Pons (tissue), 1 donor: Measurements from ENCODE around the gene TBL1X.
"Not testable (repeated sequence)": the region's sequence is repeated elsewhere in the genome, so short reads cannot be mapped to it uniquely, and the experiment has no call there.

Experiments
- DNase-seq: peaks from one replicate; pipeline ENCODE4 v3.0.0-alpha.2; 2016; ENCODE audit warnings: low spot score

TBL1X gene

GRCh38 chrX:9536156-9536555 lies 71.3 kb downstream of the TBL1X start:
- not testable (repeated sequence) for DNase-seq

GRCh38 chrX:9537781-9538180 lies 72.9 kb downstream of the TBL1X start:
- no peak for DNase-seq

DNA sequence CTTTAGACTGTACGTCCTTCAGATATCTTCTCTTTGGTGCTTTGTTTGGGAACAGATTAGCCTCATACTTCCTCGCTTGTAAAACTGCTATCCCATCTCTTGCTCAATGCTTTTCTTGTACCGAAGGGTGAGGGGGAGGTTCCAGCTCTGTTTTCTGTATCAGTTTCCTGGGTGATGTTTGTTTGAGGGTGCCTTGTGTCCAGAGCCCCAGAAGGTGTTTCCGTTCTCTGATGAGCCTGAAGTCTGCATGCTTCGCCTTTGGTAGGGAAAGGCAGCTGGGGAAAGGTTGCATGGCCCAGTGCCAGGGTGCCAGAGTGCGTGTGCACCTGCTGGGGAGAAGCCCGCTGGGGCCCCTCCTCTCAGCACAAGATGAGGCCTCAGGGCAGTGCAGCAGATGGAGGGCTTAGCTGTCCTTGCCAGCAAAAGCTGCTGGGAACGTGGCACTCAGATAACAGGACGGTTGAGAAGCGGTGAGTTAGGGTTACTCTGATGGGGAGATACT lies 73.7 kb downstream of the TBL1X start:
- no peak for DNase-seq

DNA sequence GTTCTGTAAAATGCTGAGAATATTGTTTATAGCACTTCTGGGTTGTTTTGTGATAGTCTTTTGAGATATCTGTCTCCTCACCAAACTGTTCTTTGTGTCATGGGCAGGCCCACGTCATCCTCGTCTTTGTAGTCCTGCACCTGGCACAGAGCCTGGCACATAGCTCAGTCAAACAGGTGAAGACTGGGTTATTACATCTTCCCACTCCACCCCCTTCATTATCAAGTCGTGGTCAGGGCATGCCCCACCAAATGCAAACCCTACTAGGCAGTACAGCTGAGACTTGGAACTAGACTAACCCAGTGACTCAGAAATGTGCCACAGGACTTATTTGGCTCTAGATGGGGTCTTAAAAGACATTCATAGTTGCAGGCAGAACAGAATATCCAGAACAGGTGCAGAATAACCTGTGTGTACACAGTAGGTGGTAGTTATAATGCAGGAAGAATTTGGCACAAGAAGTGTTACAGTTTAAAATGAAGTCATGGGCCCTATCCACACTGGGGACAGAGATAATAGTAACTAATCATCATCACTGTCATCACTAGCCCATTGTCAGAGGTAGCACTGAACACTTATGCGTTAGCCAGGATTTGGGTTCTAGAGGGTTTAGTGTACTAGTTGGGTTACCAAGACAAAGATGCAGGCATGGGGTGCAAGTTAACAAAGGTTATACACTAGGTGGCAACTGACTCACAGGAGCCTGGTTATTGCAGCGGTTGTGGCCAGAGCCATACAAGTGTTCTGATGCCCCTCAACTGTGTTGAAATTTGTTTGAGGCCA lies 74.9 kb downstream of the TBL1X start:
- DNase-seq, result no peak

DNA sequence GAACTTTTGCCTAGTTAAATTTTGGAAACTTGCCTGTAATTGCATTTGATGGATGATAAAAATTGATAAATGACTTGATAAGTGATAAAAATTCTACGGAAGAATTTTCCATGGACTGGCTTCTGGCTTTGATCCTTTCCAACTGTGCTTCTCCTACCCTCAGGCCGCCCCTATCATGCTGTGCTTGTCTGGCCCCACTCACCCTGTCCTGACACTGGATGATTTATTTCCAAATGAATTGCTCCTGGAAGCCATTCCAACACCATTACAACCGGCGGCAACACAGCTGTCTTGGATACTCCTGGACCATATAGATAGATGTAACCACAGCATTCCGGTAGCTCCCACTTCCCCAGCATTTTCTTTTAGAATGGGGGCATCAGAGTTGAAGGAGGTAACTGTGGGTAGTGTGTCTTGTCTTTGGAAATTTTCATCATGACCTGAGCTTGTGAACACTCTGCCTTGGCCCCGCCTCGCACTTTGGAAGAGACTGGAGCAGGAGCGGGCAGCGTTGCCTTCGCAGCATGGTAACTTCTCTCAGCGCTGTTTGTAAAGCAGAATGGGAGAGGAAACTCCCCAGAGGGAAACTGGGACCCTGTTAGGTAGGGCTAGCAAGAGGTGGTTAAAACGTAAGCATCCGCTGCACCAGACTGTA lies 77.4 kb downstream of the TBL1X start:
- no peak for DNase-seq

DNA sequence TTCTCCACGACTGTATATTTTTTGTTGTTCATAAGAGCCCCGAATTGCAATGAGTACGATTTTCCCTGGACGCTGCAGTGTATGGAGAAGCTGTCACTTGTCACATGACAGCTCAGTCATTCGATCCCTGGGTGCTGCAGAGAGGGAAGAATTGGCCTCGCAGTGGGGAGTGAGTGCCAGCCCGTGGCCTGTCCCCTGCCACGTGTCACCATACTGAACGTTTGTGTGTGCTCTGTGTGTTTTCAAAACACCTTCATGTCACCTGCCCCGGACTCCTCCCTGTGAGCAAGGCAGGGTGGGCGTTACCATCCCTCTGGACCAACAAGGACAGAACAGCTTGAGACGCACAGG lies 77.9 kb downstream of the TBL1X start:
- DNase-seq, result no peak

DNA sequence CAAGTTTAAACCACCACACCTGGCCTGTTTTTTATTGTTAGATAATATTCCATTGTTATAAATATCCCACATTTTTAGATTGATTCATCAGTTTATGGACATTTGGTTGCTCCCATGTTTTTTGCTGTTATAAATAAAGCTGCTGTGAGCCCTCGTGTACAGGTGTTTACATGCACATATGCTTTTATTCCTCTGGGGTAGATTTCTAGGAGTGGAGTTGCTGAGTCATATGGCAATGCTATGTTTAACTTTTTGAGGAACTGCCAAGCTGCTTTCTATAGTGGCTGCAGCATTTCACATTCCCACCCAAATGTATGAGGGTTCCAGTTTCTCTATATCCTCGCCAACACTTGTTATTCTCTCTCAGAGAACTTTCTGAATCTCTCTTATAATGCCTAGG lies 90.5 kb downstream of the TBL1X start:
- no peak for DNase-seq

GRCh38 chrX:9557091-9557490 lies 92.2 kb downstream of the TBL1X start:
- no peak for DNase-seq

- DNase-seq, result no peak
Observed at GRCh38 chrX:9557521-9557920, 92.7 kb downstream of the TBL1X start.

GRCh38 chrX:9558615-9559014 lies 93.8 kb downstream of the TBL1X start:
- no peak for DNase-seq

DNA sequence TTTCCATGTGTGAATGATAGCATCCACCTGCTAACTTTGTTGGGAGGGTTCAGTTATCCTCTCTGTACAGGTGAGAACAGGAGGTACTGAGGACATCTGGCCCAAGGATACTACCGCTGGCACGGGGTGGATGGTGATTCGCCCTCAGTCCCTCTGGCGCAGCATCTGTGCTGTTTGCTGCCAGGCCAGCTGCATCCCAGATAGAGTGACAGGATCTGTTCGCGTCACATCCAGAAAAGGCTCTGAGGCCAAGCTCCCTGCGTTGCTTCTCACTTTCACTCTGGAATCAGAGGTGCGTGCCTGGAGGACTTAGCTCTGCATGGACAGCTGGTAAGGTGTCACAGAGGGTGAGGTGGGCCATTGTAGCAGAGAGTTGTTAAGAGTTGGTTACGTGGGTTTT lies 95.4 kb downstream of the TBL1X start:
- peak; percentile 51 for DNase-seq

DNA sequence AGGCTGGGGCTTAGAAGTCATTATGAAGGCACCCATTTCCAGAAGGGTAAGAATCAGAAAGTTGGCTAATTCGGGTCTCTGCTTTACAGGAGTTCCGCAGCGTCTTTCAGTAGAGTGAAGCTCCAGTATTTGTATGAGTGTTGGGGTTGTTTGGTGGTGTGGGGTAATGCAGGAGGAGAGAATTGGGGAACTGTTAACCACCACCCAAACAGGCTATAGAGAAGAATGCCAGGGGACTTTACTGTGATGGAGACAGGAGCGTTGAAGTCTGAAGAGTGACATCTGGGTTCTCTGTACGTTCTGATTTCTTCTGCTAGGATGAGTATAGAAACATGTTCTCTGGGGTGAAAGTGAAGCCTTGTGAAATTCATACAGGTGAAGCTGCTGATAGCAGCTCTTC lies 96.3 kb downstream of the TBL1X start:
- no peak for DNase-seq

DNA sequence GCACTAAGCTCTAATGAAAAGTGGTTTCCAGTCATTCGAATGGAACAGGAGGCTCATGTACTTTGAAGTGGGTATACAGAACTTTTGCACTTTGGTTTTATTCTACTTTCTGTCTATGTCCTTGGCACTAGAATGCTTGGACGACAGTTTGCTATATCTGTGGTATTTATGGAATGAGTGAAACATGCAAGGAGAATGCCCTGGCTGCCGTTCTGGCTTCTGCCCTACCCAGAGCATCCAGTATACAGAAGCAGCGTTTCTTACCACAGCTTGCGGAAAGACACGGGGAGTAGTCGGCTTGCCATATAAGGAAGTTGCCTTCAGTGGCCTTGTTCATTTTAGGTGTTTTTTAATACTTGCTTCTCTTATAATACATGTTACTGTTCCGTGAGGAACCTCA lies 98.0 kb downstream of the TBL1X start:
- no peak for DNase-seq

DNA sequence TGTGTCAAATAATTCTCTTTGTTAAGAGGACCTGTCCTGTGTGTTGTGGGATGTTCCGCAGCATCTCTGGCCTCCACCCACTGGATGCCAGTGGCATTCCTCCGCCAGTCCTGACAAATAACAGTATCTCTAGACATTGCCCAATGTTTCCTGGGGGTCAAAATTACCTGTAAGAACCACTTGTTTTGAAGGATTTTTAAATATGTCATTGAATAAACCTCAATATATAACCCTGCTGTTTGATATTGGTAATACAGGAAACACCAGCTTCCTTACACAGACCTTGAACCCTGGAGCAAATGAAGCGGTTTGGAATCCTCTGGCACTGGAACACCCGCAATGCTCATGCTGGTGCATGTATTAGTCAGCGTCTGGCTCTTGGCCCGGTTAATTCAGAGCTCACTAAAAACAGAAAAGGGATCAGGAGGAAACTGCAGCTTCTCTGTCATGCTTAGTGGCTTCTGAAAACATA lies 101.3 kb downstream of the TBL1X start:
- peak; percentile 64 for DNase-seq

GRCh38 chrX:9569876-9570301 lies 105.0 kb downstream of the TBL1X start:
- DNase-seq, result no peak

DNA sequence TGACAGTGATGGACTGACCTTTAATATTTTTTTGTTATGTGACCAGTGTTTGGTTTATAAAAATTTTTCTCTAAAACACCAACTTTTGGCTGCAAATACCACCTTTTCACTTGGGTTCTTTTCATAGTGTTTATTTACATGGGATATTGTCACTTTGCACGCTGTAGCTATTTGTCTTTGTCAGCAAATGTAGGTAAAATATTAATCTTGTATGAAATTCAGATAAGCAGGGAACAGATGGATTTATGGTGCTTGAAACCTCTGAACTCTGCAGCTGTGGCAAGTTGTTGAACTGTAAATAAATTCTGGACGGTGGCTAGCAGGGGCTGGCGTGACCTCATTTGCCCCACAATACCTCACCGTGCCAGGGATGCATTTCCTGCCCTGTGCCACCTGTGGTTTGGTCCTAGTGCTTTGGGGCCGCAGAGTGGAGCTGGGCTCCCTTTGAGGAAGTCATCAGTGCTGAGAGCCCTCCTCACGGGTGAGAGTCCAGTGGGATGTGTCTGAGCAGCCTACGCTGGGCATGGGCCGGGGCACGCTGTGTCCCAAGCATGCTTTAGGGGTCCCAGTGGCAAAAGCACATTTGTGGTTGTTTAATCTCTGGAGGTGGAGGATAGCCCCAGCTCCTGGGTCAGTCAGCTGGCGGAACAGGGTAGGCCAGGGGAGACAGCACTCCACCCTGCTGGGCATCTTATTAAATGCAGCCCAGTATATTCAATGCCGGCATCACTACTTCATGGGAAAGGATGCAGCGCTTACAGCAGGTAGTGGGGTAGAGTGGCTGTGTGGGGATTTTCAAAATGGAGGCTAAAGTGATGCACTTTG lies 108.6 kb downstream of the TBL1X start:
- no peak for DNase-seq

GRCh38 chrX:9576059-9576458 lies 111.2 kb downstream of the TBL1X start:
- DNase-seq, result no peak

DNA sequence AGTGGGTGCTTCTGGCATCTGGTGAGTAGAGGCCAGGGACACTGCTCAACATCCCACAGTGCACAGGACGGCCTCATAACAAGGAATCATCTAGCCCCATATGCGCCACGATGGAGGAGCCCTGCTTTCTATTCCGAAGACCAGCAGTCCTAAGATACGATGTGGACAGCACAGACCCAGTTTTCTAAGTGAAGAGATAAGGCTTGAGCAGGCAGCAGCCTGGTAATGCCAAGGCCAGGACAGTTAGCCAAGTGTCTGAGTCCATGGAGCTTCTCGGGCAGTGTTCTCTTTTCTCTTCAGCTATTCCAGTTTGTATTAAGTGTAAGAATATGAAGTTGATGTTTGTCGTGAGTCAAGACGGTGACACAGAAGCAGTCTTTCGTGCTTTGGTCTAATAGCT lies 112.7 kb downstream of the TBL1X start:
- no peak for DNase-seq

DNA sequence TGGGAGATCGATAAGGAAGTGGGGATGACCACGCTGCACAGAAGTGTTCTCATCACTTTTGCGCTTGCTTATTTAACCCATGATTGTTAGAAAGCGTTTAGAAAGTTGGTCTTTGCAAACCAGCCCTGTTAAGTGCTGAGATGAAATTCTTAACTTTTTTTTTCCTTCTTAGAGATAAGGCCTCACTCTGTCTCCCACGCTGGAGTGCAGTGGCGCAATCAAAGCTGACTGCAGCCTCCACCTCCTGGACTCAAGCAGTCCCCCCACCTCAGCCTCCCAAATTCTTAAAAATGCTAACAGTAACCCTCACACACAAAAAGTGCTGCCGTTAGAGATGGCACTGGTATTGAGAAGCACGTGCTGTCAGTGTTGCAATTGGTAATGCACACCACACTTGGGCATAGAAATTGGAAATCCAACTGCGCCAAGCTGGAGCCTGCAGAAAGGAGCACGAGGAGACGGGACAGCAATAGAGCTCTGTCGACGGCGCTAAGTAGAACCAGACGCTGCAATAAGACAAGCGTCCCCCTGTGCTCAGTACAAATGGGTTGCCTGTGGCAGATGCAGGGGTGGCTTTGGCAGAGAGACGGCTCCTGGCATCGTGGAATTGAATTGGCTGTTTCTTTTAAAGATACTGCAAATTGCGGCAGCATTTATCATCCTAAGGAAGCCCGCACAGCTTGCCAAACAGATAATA lies 113.4 kb downstream of the TBL1X start:
- DNase-seq, result peak; percentile 83

- no peak for DNase-seq
Observed at GRCh38 chrX:9581771-9582385, 117.0 kb downstream of the TBL1X start.

GRCh38 chrX:9582956-9583355 lies 118.1 kb downstream of the TBL1X start:
- no peak for DNase-seq

- DNase-seq, result no peak
Observed at GRCh38 chrX:9586992-9587392, 122.1 kb downstream of the TBL1X start.
